Activated CD4-positive, alpha-beta T cell treated with anti-CD3 and anti-CD28 coated beads for 48 hours (primary cell): ENCODE data around the gene GPR17.
A peak's percentile ranks its signal among the peaks of the same experiment; 100 is the strongest.

Experiments
- DNase-seq: peaks from one replicate; pipeline ENCODE4 v3.0.0-alpha.2; 2020

The GPR17 gene

GRCh38 chr2:127642706-127643438 is 3.1 kb upstream of the GPR17 start:
- DNase-seq, result no peak

- DNase-seq, result no peak
Measured at GRCh38 chr2:127643439-127644065, 2.4 kb upstream of the GPR17 start.

- peak; percentile 33 for DNase-seq
Measured at GRCh38 chr2:127644066-127645025, 1.6 kb upstream of the GPR17 start.

GRCh38 chr2:127645026-127645394 is 943 bp upstream of the GPR17 start:
- DNase-seq, result no peak

- no peak for DNase-seq
Measured at GRCh38 chr2:127646487-127647241, 711 bp downstream of the GPR17 start.

GRCh38 chr2:127647242-127648190 is 1.6 kb downstream of the GPR17 start:
- DNase-seq, result no peak

- no peak for DNase-seq
Measured at GRCh38 chr2:127648321-127648720, 2.4 kb downstream of the GPR17 start.

- no peak for DNase-seq
Measured at GRCh38 chr2:127649100-127649611, 3.2 kb downstream of the GPR17 start.

- peak; percentile 91 for DNase-seq
Measured at GRCh38 chr2:127649684-127650040, 3.7 kb downstream of the GPR17 start.

- DNase-seq, result no peak
Measured at GRCh38 chr2:127650041-127650784, 4.3 kb downstream of the GPR17 start.

GRCh38 chr2:127650785-127651380 is 4.9 kb downstream of the GPR17 start:
- no peak for DNase-seq

- no peak for DNase-seq
Measured at GRCh38 chr2:127651381-127651809, 5.4 kb downstream of the GPR17 start.

- no peak for DNase-seq
Measured at GRCh38 chr2:127651971-127652550, 6.1 kb downstream of the GPR17 start.

- DNase-seq, result no peak
Measured at GRCh38 chr2:127652786-127653357, 6.9 kb downstream of the GPR17 start.

- DNase-seq, result no peak
Measured at GRCh38 chr2:127653421-127654083, 7.6 kb downstream of the GPR17 start.

GRCh38 chr2:127654084-127654837 is 8.3 kb downstream of the GPR17 start:
- no peak for DNase-seq

GRCh38 chr2:127654838-127655175 is 8.9 kb downstream of the GPR17 start:
- DNase-seq, result no peak
